ENCODE results near the gene RCOR1. TPM values are rescaled to one million over a fixed set of nuclear protein-coding genes. Genes with fewer than 3 reads are reported as not detected.
"Not testable (repeated sequence)": the region's sequence is repeated elsewhere in the genome, so short reads cannot be mapped to it uniquely, and the experiment has no call there.

RCOR1 gene
- polyA plus RNA-seq, 1 experiment = 16.7 TPM

DNA sequence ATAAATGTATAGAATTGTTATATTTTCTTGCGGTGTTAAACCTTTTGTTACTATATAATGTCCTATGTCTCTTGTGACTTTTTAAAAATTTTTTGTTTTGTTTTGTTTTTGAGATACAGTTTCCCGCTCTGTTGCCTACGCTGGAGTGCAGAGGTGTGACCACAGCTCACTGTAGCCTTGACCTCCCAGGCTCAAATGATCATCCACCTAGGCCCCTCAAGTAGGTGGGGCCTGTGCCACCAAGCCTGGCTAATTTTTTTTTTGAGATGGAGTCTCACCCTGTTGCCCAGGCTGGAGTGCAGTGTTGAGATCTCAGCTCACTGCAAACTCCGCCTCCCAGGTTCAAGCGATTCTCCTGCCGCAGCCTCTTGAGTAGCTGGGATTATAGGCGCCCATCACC, 26.5 kb upstream of the RCOR1 start:
- CTCF ChIA-PET = no interaction called here

DNA sequence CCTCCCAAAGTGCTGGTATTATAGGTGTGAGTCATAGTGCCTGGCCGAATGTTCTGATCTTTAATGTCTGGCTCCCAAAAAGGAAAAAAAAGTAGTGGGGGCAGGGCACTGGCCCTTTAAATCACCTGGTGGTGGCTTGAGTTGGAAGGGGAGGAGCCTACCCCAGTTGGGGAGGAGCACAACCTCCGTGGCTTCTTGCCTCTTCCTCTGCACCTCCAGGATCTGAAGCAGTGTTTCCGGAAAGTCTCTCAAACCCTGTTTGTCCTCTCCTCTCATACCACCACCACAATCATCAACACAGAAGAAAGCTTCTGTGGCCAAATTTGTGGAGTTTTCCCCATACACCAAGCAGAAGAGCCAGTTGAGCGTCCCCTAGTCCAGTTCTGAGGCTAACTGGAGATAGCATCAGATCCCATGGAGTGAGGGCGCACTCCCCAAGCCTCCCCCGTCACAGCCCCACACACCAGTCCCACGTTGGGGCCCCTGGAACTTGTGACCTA, 24.3 kb upstream of the RCOR1 start:
- Histone ChIP-seq H3K9me3 (ENCODE audit: control insufficient read depth, insufficient read depth, low read length) (peaks cover 6% of the 10 kb centered on the region; the same call in 1 of the 2 replicates), H3K27ac (ENCODE audit: low read depth, low read length) (no peak overlapping the region), H3K4me3 (ENCODE audit: low read depth, low read length) (no peak overlapping the region), H3K27me3 (ENCODE audit: control insufficient read depth, insufficient read depth, low read length) (peaks cover 2% of the 10 kb centered on the region)
- TF ChIP-seq, protein P1, sequence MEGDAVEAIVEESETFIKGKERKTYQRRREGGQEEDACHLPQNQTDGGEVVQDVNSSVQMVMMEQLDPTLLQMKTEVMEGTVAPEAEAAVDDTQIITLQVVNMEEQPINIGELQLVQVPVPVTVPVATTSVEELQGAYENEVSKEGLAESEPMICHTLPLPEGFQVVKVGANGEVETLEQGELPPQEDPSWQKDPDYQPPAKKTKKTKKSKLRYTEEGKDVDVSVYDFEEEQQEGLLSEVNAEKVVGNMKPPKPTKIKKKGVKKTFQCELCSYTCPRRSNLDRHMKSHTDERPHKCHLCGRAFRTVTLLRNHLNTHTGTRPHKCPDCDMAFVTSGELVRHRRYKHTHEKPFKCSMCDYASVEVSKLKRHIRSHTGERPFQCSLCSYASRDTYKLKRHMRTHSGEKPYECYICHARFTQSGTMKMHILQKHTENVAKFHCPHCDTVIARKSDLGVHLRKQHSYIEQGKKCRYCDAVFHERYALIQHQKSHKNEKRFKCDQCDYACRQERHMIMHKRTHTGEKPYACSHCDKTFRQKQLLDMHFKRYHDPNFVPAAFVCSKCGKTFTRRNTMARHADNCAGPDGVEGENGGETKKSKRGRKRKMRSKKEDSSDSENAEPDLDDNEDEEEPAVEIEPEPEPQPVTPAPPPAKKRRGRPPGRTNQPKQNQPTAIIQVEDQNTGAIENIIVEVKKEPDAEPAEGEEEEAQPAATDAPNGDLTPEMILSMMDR (IDR thresholded peaks at IDR 0.05; ENCODE audit: low read depth, low read length) = no peak
- ChIA-PET POLR2A (interaction anchor here (0.6 kb wide), 1 partner anchor 323 kb away, joined by 3 read pairs; no protein-coding TSS in a partner anchor), CTCF (no interaction called here)
- DNase-seq (ENCODE audit: low read depth, low spot score) = no peak

More for the DNA sequence above, 26.5 kb upstream of the RCOR1 start:
- DNase-seq (ENCODE audit: low read depth, low spot score) = no peak
- POLR2A ChIA-PET = no interaction called here
- peaks cover 6% of the 10 kb centered on the region; the same call in 1 of the 2 replicates for H3K9me3 ChIP-seq (ENCODE audit: control insufficient read depth, insufficient read depth, low read length)
- no peak overlapping the region for H3K4me3 ChIP-seq (ENCODE audit: low read depth, low read length)
- H3K27ac ChIP-seq (ENCODE audit: low read depth, low read length) = no peak overlapping the region
- H3K27me3 ChIP-seq (ENCODE audit: control insufficient read depth, insufficient read depth, low read length) = peaks cover 2% of the 10 kb centered on the region
- TF ChIP-seq, protein P1 (IDR thresholded peaks at IDR 0.05; ENCODE audit: low read depth, low read length) = no peak

DNA sequence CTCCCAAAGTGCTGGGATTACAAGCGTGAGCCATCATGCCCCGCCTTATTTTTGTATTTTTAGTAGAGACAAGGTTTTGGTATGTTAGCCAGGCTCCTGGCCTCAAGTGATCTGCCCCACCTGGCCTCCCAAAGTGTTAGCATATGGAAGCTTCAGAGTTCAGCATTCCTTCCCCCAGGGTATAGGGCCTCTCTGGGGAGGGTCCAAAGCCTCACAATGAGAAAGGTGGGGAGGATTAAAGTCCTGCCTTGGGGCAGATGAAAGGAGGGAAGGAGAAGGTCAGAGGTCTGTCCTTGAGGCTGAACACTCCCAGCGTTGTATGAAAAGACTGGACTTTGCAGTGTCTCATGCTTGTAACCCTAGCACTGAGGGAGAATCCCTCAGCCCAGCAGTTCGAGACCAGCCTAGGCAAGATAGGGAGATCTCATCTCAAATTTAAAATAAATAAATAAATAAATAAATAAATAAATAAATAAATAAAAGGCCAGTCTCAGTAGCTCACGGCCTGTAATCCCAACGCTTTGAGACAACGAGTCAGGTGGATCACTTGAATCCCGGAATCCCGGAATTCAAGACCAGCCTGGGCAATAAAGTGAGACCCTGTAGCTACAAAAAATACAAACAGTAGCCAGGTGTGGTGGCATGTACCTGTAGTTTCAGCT, 22.0 kb upstream of the RCOR1 start:
- TF ChIP-seq, protein P1 (IDR thresholded peaks at IDR 0.05; ENCODE audit: low read depth, low read length) = no peak
- no peak overlapping the region for H3K27ac ChIP-seq (ENCODE audit: low read depth, low read length)
- DNase-seq (ENCODE audit: low read depth, low spot score) = no peak
- ChIA-PET CTCF (no interaction called here), POLR2A (interaction anchor here (0.6 kb wide), 1 partner anchor 44 kb away, joined by 3 read pairs; no protein-coding TSS in a partner anchor)
- H3K9me3 ChIP-seq (ENCODE audit: control insufficient read depth, insufficient read depth, low read length) = no peaks in the 10 kb centered on the region
- H3K27me3 ChIP-seq (ENCODE audit: control insufficient read depth, insufficient read depth, low read length) = no peaks in the 10 kb centered on the region
- no peak overlapping the region for H3K4me3 ChIP-seq (ENCODE audit: low read depth, low read length)

DNA sequence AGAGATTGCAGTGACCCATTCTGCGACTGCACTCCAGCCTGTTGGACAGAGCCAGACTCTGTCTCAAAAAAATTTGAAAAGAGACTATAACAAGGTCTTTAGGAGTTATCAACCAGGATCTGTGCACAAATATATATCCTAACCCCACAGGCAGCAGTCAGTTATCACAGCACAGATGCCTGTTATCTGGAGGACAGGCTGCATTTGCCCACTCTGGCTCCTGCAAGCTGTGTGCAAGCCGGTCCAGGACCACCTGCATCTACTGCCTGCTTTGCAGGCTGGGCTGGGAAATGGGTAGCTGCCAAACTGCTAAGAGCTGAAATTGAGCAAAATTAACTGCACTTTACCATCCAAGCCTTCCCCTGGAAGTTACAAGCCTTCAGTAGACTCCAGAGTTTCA, 21.4 kb upstream of the RCOR1 start:
- no peak overlapping the region for H3K4me3 ChIP-seq (ENCODE audit: low read depth, low read length)
- ChIA-PET CTCF (interaction anchor here (0.7 to 1.2 kb wide), 3 partner anchors 20 to 133 kb away, joined by 3 read pairs; no protein-coding TSS in a partner anchor), POLR2A (no interaction called here)
- TF ChIP-seq, protein P1 (IDR thresholded peaks at IDR 0.05; ENCODE audit: low read depth, low read length) = no peak
- H3K9me3 ChIP-seq (ENCODE audit: control insufficient read depth, insufficient read depth, low read length) = no peaks in the 10 kb centered on the region
- DNase-seq (ENCODE audit: low read depth, low spot score) = no peak
- H3K27ac ChIP-seq (ENCODE audit: low read depth, low read length) = no peak overlapping the region
- no peaks in the 10 kb centered on the region for H3K27me3 ChIP-seq (ENCODE audit: control insufficient read depth, insufficient read depth, low read length)

DNA sequence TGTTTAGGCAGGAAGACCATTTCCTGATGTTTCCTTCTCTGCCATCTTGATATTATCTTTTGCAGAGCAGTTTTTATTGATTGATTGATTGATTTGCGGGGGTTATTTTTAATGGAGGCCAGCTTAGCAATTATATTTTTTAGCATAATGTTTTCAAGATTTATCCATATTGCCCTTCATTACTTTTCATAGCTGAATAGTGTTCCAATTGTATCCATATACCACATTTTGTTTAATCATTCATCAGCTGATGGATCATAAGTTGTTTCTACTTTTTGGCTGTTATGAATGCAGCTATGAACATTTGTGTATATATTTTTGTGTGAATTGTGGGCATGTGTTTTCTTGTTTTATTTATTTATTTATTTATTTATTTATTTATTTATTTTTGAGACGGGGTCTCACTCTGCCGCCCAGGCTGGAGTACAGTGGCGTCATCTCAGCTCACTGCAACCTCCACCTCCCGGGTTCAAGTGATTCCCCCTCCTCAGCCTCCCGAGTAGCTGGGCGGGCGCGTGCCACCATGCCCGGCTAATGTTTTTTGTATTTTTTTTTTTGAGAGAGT, 20.9 kb upstream of the RCOR1 start:
- CTCF ChIA-PET = interaction anchor here (0.7 to 1.2 kb wide), 3 partner anchors 20 to 133 kb away, joined by 3 read pairs; no protein-coding TSS in a partner anchor
- Histone ChIP-seq H3K27me3 (ENCODE audit: control insufficient read depth, insufficient read depth, low read length) (no peaks in the 10 kb centered on the region), H3K4me3 (ENCODE audit: low read depth, low read length) (no peak overlapping the region), H3K27ac (ENCODE audit: low read depth, low read length) (no peak overlapping the region), H3K9me3 (ENCODE audit: control insufficient read depth, insufficient read depth, low read length) (no peaks in the 10 kb centered on the region)
- TF ChIP-seq, protein P1 (IDR thresholded peaks at IDR 0.05; ENCODE audit: low read depth, low read length) = no peak
- POLR2A ChIA-PET = no interaction called here
- no peak for DNase-seq (ENCODE audit: low read depth, low spot score)

DNA sequence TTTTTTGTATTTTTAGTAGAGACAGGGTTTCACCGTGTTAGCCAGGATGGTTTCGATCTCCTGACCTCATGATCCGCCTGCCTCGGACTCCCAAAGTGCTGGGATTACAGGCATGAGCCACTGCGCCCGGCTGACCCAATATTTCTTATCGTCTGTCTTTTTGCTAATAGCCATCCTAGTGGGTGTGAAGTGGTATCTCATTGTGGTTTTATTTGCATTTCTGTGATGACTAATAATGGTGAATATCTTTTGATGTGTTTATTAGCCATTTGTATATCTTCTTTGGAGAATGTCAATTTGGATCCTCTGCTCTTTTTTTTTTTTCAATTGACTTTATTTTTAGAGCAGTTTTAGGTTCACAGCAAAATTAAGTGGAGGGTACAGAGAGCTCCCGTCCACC, 19.3 kb upstream of the RCOR1 start:
- DNase-seq (ENCODE audit: low read depth, low spot score); H3K27ac ChIP-seq (ENCODE audit: low read depth, low read length); H3K27me3 ChIP-seq (ENCODE audit: control insufficient read depth, insufficient read depth, low read length); H3K9me3 ChIP-seq (ENCODE audit: control insufficient read depth, insufficient read depth, low read length); H3K4me3 ChIP-seq (ENCODE audit: low read depth, low read length); CTCF ChIA-PET: not testable (repeated sequence)
- POLR2A ChIA-PET = interaction anchor here (0.7 kb wide), 1 partner anchor 32 kb away, joined by 3 read pairs; no protein-coding TSS in a partner anchor
